KMS-11 (cell line): ENCODE data around the gene R3HDM2.

Experiments used
- H2AFZ ChIP-seq: fragments of 200-600 bp; sonication (generic); 2 replicates; pipeline ENCODE4 v1.6.1; 2016; ENCODE audit warnings: antibody characterized with exemption, mixed run types, low read depth
- H3K27ac ChIP-seq: fragments of 200-600 bp; sonication (generic); 2 replicates; pipeline ENCODE4 v1.6.1; 2016; ENCODE audit warnings: mild to moderate bottlenecking, mixed run types
- H3K27me3 ChIP-seq: fragments of 200-600 bp; sonication (generic); 2 replicates; pipeline ENCODE4 v1.6.1; 2017; ENCODE audit warnings: mild to moderate bottlenecking, low read depth, mixed run types, moderate library complexity; ENCODE audit not compliant: insufficient read depth
- H3K36me3 ChIP-seq: fragments of 200-600 bp; sonication (generic); 2 replicates; pipeline ENCODE4 v1.6.1; 2017; ENCODE audit warnings: mild to moderate bottlenecking, mixed run types; ENCODE audit not compliant: insufficient read depth
- H3K4me1 ChIP-seq: fragments of 200-600 bp; sonication (generic); 2 replicates; pipeline ENCODE4 v1.6.1; 2016; ENCODE audit warnings: mild to moderate bottlenecking, low read depth, mixed run types; ENCODE audit not compliant: poor library complexity, severe bottlenecking
- H3K4me2 ChIP-seq: fragments of 200-600 bp; sonication (generic); 2 replicates; pipeline ENCODE4 v1.7.0; 2016; ENCODE audit warnings: mild to moderate bottlenecking, mixed run types
- H3K4me3 ChIP-seq: fragments of 200-600 bp; sonication (generic); IDR thresholded peaks from 2 replicates; pipeline ENCODE4 v1.6.1; 2017; ENCODE audit warnings: low read depth, low read length, mixed read lengths; ENCODE audit not compliant: insufficient read depth
- H3K79me2 ChIP-seq: fragments of 200-600 bp; sonication (generic); 2 replicates; pipeline ENCODE4 v1.6.1; 2016; ENCODE audit warnings: low read depth, mixed run types; ENCODE audit not compliant: insufficient read depth
- H3K9ac ChIP-seq: fragments of 200-600 bp; sonication (generic); 2 replicates; pipeline ENCODE4 v1.6.1; 2016; ENCODE audit warnings: mild to moderate bottlenecking, mixed run types
- H4K20me1 ChIP-seq: fragments of 200-600 bp; sonication (generic); 2 replicates; pipeline ENCODE4 v1.6.1; 2016; ENCODE audit warnings: mild to moderate bottlenecking, mixed run types; ENCODE audit not compliant: insufficient read depth
- CTCF ChIP-seq: fragments of 200-600 bp; sonication (generic); conservative IDR thresholded peaks from 2 replicates; pipeline ENCODE4 v1.6.1; 2017; ENCODE audit warnings: low read depth, mild to moderate bottlenecking, antibody characterized with exemption, low read length, moderate library complexity, mixed read lengths

The R3HDM2 gene

GRCh38 chr12:57238854-57239554, 191.8 kb downstream of the R3HDM2 start:
- Histone ChIP-seq H3K79me2 (no peaks in the 10 kb centered on the region), H3K27ac (no peak overlapping the region), H4K20me1 (no peaks in the 10 kb centered on the region), H2AFZ (peak overlapping the region; percentile 95), H3K4me1 (peaks cover 57% of the 10 kb centered on the region), H3K4me3 (no peak overlapping the region), H3K4me2 (peak overlapping the region; percentile 99), H3K9ac (peak overlapping the region; percentile 57; the same call in 1 of the 2 replicates), H3K27me3 (peaks cover 58% of the 10 kb centered on the region), H3K36me3 (peaks cover 4% of the 10 kb centered on the region; the same call in 1 of the 2 replicates)
- TF ChIP-seq CTCF = peak; percentile 100

GRCh38 chr12:57237932-57238853, 192.7 kb downstream of the R3HDM2 start:
- no peak overlapping the region for H3K4me3 ChIP-seq
- H2AFZ ChIP-seq = peak overlapping the region; percentile 95
- no peak overlapping the region; the same call in 1 of the 2 replicates for H3K9ac ChIP-seq

GRCh38 chr12:57237596-57237931, 193.3 kb downstream of the R3HDM2 start:
- Histone ChIP-seq H3K27me3 (peaks cover 52% of the 10 kb centered on the region), H3K4me3 (no peak overlapping the region), H3K4me2 (peak overlapping the region; percentile 99; the same call in 1 of the 2 replicates), H3K9ac (no peak overlapping the region; the same call in 1 of the 2 replicates), H3K36me3 (peaks cover 12% of the 10 kb centered on the region; the same call in 1 of the 2 replicates), H4K20me1 (no peaks in the 10 kb centered on the region), H3K4me1 (peaks cover 50% of the 10 kb centered on the region), H2AFZ (no peak overlapping the region), H3K27ac (no peak overlapping the region), H3K79me2 (no peaks in the 10 kb centered on the region)
- TF ChIP-seq CTCF = no peak

More at GRCh38 chr12:57237932-57238853, 192.7 kb downstream of the R3HDM2 start:
- Histone ChIP-seq H3K27me3 (peaks cover 55% of the 10 kb centered on the region), H3K4me2 (peak overlapping the region; percentile 99), H3K27ac (no peak overlapping the region), H3K4me1 (peaks cover 52% of the 10 kb centered on the region), H4K20me1 (no peaks in the 10 kb centered on the region), H3K79me2 (no peaks in the 10 kb centered on the region), H3K36me3 (peaks cover 10% of the 10 kb centered on the region; the same call in 1 of the 2 replicates)
- TF ChIP-seq CTCF = no peak

DNA sequence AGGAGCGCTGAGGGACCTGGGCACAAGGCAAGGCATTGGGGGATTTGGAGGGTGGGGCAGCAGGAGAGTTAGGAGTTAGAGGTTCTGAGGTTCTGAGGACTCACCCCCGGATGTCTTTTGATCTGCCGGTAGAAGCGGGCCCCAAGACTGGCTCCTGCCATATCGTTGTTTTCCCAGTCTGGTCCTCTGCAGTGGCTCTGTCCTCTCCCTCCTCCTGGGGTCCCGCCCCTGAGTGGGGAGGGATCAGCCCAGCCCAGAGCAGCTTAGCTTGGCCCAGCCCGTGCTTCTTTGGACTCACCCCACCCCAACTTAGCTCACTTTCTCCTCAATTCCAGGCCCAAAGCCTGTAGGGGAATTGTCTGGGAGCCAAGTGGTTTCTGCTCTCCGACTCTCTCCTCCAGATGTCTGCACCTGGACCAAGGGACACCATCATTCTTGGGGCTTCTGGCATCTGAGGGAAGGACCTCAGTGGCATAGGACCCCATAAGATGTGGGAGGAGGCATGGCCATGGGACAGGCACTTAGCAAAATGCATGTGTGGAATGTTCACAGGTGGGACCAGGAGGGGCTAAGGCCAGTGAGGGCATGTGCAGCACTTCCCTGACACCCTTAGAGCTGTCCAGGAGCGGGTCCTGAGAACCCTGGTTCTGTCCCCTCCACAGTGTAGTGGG, 193.8 kb downstream of the R3HDM2 start:
- peaks cover 47% of the 10 kb centered on the region for H3K27me3 ChIP-seq
- no peak overlapping the region for H2AFZ ChIP-seq
- no peaks in the 10 kb centered on the region for H4K20me1 ChIP-seq
- H3K4me1 ChIP-seq = peaks cover 45% of the 10 kb centered on the region
- H3K79me2 ChIP-seq = peaks cover 4% of the 10 kb centered on the region; the same call in 1 of the 2 replicates
- no peak overlapping the region for H3K27ac ChIP-seq
- no peak overlapping the region for H3K4me3 ChIP-seq
- H3K36me3 ChIP-seq = peaks cover 12% of the 10 kb centered on the region; the same call in 1 of the 2 replicates
- H3K4me2 ChIP-seq = no peak overlapping the region; the same call in 1 of the 2 replicates
- no peak overlapping the region for H3K9ac ChIP-seq
- no peak for TF ChIP-seq CTCF
